Fibroblast of skin of scalp (primary cell): ENCODE measurements around the gene FAM184B.
A peak's percentile ranks its signal among the peaks of the same experiment; 100 is the strongest.
"Not testable (repeated sequence)": the region's sequence is repeated elsewhere in the genome, so short reads cannot be mapped to it uniquely, and the experiment has no call there.

Experiments used
- DNase-seq: peaks from one replicate; pipeline ENCODE4 v3.0.0-alpha.2; 2013

FAM184B gene

DNA sequence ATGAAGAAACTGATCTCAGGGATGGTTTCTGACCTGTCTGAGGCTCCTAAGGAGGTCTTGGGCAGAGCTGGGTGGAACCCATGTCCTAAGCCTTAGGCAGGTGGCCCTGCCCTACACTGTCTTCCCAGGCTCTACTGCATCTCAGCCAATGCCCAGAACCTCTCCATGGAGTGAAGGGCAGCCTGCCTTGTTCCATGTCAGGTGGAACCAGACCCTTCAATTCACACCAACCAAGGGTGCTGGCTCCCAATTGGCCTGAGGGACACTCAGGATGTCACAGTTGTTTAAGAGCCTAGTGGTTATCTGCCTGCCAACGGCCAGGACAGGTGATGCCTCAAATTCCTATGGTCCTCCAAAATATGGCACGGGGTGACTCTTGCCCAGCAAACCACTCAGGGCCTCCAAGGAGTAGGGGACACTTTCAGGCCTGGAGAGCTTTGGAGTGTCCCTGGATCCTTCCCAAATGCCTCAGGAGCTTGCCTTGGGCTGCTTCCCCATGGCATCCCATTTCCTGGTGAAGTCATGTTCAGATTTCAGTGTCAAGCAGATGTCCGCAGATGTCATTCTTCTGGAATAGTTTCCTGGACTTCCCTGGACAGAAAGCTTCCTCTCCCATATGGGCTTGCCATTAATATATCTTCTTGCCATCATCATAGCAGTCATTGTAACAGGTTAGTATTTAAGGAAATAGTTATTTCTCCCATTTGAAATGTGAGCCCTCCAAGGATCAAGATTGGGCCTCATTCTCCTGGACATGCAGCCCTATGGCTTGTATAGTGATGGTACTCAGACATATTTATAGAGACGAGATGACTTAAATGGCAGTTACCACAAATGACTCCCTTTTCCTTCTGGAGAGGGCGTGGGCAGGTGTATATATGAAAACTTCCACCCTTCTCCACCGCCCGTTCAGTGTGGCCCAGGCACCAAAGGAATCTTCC lies 99.9 kb downstream of the FAM184B start:
- DNase-seq = no peak

DNA sequence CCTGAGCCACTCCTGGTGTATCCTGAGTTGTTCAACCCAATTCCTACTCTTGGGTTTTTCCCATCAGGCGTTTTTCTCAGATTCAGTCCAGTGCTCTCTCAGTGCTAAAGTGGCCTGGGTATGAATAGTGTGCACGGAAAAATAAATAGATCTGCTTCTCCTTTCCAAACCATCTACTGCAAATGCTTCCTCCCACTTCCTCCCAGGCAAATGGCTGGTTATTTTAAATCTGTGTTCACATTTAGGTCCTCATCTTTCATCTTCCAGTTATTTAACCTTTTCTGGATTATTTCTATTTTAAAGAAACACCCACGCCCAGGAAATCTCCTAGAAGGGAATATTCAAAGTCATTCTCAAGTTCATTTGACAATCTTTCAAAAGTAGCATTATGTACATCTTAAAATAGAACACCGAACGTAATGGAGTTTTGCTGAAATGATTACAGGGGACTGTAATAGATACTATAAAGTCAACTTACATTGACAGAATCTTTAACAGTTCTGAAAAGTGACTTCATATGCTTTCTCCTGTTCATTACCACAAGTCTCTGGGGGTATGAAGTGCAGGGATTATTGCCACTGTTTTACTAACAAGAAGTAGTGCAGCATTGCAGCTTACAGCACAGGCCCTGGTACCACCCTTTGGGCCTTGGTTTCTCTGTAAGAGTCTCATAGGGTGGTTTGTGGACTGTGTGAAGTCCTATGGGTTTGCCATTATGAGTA lies 100.7 kb downstream of the FAM184B start:
- DNase-seq = no peak

DNA sequence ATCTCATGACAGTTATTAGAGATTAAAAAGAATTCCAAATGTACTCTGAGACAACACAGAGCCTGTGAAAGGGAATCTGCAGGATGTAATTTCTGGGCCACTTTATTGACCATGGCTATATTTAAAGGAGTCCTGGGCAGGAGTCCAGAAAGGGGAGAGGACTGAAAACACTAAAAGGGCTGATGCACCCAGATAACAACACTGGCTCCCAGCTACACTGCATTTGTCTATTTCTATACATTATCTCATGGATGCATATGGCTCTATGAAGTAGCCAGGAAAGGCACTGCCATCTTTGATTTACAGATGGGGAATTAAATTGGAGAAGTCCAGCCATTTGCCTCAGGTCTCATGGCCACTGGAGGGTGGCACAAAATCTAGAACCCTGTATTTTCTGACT lies 111.0 kb downstream of the FAM184B start:
- no peak for DNase-seq

DNA sequence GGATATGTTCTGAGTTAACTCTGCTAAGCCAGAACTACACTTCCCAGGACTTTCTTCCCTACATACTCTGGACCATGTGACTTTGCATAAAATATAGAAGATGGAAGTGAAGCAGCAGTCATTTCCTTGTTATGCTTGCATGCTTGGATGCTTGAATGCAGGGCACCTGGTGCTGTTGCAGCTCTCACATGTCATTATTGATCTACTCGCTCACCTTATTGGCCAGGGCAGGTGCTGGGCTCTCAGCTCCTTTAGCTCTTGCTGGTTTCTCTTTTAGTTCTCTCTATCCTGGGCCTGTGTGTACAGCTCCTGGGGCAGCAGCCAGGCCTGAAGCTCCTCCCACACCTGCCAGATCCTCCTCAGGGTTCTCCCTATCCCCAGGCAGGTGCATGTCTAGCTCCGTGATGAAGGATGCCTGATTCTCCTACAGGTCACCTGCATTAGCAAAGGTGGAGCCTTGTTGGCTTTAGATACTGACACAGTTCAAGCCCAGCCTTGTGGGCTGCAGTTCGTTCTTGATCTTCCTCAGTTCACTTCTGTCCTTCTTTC lies 113.7 kb downstream of the FAM184B start:
- DNase-seq = no peak

DNA sequence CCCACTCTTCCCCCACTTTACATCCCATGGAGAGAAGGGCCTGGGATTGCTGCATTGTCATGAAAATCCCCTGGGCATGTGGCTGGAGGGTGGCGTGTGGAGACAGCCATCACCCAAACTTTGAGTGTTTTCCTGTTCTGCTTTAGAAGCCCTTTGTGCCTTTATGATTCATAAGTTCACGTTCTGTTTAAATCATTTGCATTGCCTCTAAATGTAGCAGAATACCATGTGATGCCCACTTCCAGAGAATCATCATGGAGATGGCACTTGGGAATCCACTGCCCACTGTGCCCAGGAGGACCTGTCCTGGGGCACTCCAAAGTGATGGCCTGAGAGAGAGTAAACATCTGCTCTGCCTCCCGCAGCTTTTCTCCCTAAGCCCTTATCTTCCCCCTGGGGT lies 114.2 kb downstream of the FAM184B start:
- DNase-seq = no peak

DNA sequence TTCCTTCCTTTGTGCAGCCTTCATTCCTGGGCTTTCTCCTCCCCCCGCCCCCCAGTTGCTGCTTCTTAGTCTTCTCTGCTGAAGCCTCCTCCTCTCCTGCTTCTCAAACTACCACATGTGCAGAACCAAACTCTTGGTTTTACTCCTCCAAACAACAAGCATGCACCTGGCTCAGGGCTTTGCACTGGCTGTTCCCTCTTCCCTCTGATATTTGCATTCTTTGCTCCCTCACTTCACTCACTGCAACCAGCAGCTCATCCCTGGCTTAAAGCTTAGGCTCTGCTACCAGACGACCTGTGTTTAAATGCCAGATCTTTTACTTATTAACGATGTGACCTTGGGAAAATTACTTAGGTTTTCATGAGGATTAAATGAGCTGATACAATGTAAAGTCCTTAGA lies 115.6 kb downstream of the FAM184B start:
- no peak for DNase-seq

DNA sequence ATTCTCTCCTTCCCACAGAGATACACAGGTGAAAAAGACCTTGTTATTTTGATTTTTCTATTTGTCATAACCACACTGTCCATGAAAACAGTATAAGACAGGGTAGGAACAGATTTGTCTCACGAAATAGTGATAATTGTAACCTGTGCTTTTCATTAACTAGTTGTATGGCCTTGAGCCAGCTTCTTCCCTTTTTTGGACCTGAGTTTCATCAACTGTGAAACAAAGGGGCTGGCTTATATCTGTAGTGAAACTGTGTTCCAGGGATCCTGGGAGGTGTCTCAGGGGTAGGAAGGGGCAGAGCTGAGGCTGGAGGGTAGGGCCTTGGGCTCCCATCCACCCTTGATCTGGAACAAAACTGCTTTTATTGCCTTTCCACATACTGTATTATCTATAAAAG lies 116.1 kb downstream of the FAM184B start:
- no peak for DNase-seq

DNA sequence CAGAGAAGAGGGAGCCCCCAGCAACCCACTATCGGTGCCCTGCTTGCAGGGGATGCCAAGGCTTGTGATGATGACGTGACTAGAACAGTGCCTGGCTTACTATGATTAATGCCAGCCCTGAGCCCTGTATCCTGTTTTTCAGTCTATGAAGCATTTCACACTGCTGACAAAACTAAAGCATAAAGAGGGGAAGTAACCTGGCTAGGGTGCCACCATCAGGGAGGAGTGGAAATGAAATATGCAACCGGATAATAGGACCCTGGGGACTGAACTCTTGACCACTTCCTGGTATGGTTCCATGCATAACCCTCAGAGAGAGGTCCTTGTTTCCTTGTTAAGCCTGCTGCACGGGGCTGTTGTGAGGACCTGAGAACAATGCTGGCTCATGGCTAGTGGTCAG lies 116.7 kb downstream of the FAM184B start:
- DNase-seq = peak; percentile 12

DNA sequence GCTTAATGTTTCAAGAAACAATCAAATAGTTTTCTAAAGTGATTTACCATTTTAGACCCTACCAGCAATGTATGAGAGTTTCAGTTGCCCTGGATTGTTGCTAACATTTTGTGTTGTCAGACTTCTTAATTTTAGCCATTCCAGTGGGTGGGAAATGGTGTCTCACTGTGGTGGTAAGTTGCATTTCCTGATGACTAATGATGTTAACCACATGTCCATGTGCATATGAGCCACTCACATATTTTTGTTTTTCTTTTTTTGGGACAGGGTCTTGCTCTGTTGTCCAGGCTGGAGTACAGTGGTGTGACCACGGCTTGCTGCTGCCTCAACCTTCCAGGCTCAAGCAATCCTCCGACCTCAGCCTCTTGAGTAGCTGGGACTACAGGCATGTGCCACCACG lies 118.7 kb downstream of the FAM184B start:
- DNase-seq = peak; percentile 40

DNA sequence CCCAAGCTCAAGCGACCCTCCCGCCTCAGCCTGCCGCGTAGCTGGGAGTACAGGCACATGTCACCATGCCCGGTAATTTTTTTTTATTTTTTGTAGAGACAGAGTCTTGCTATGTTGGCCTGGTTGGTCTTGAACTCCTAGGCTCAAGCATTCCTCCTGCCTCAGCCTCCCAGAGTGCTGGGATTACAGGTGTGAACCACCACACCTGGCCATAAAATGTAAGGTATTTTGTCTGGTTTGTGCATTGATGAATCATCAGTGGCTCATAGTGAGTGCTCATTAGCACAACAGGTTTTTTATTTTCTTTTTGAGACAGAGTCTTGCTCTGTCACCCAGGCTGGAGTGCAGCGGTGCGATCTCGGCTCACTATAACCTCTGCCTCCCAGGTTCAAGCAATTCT lies 122.2 kb downstream of the FAM184B start:
- not testable (repeated sequence) for DNase-seq

DNA sequence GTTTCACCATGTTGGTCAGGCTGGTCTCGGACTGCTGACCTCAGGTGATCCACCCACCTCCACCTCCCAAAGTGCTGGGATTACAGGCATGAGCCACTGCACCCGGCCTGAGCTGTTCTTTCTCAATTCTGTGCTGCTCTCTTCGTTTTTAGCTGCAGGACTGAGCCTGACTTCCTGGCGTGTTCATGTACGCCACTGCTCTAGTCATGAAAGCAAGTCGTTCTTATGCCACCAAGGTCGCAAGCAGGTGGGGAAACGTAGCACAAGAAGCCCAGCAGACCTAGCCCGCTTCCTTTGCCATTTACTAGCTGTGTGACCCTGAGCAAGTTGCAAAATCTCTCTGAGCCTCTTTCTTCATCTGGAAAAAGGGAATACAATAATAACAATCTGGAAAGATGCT lies 123.6 kb downstream of the FAM184B start:
- DNase-seq = no peak

DNA sequence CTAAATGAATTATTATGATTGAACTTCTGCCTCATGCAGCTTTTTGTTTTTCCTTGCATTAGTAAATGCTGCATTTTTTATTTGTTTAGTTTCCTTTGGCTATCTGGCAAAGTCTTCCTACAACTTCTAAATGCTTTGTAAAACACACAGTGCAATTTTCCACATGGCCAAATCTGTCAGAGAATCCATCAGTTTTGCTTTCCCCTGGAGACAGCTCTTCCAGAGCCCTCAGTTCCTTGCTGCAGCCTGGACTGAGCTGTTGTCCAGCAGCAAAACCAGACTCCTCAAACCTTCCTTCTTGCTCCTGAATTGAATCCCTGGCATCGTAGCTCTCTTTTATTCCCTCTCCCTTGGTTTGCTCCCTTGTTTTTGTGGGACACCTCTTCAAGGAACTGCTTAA lies 124.3 kb downstream of the FAM184B start:
- no peak for DNase-seq

DNA sequence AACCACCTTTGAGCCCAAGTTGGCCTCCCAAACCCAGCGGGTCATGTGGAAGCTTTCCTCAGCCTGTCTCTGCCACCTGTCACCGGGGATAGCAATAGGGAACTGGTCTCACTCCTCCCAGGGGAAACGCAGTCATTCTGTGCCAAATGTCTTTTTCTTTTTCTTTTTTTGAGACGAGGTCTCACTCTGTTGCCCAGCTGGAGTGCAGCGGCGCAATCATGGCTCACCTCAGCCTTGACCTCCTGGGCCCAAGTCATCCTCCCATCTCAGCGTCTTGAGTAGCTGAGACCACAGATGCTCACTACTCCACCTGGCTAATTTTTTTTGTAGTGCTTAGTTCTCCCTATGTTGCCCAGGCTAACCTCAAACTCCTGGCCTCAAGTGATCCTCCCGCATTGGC lies 126.7 kb downstream of the FAM184B start:
- no peak for DNase-seq

DNA sequence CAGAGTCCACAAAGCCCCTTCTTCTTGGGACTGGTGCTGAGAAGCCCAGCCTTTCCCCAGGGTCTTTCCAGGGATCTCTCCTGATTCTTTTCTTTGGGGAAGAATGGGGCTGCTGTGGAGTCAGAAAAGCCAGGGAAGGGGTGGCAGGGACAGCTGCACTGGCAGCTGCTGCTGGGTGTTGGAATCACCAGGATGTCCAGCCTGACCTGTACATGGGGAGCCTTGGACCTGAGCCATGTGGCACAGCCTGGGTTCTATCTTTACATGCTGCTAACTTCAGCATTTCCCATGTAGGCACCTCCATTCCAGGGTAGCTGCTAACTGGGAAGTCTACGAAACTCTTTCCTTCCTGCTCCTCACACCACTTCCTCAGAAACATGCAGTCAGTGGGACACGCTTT lies 131.0 kb downstream of the FAM184B start:
- no peak for DNase-seq

DNA sequence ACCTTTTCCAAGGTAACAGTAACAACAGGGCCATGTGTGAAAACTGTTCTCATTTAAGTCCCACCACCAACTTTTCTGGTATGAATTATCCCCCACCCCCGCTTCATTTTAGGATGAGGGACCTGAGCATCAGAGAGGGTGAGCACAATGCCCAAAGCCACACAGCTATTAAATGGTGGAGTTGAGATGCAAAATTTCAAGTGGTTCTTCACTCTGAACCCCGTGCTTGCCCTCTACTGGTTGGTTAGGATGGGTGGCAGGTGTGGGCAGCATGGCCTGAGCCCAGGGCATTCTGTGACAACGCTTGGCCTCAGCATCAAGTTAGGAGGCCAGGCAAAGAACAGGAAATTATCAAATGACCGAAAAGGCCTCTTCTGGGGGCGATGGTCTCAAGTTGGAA lies 133.5 kb downstream of the FAM184B start:
- no peak for DNase-seq

DNA sequence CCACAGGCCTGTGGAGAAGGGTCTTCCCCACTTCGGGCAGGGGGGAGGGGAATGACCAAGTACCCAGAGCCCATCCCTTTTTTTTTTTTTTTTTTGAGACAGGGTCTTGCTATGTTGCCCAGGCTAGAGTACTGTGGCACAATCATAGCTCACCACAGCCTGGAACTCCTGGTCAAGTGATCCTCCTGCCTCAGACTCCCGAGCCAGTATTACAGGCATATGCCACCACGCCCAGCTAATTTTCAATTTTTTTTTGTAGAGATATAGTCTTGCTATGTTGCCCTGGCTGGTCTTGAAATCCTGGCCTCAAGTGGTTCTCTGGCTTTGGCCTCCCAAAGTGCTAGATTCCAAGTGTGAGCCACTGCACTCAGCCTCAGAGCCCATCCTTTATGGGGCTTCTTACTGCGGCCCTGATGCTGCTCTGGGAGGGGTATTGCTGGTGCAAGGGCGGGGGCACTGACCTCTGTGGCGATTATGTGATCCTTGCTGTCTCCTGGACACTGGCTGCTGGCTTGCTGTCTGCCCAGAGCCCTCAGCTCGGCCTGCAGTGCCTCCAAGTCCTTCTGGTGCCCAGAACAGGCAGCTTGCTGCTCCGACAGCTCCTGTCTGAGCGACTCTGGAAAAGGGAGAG lies 134.1 kb downstream of the FAM184B start:
- no peak for DNase-seq

DNA sequence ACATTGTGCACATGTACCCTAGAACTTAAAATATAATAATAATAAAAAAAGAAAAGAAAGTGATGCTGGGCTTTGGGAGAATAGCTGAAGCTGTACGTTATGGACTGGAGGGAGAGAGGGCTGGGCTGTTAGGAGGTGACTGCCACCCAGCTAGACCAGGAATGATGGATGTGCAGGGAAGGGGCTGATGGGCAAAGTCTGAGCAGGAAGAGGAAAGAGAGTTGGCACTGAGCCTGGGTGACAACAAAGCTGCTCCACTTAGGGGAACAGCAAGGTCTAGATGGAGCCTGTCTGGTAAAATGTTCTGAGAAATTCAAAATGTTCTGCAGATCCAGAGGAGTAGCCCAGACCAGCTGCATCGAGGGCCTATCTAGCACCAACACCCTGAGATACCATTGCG lies 134.7 kb downstream of the FAM184B start:
- no peak for DNase-seq

DNA sequence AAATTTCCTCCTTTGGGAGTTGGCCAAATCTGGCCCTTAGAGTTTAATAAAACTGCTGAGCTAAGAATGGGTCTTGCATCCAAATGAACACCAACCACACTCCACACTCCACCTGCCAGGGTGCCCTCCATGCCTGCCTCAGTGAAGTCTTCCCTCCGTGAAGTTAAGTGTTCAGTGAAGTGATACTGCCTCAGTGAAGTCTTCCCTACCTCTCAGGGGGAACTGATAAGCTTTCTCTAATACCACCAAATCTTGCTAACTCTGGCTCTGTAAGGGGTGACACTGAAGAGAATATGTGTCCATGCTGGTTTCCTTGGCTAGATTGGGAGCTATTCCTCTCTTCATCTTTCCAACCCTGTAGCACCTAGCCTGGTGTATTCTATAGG lies 139.0 kb downstream of the FAM184B start:
- no peak for DNase-seq

DNA sequence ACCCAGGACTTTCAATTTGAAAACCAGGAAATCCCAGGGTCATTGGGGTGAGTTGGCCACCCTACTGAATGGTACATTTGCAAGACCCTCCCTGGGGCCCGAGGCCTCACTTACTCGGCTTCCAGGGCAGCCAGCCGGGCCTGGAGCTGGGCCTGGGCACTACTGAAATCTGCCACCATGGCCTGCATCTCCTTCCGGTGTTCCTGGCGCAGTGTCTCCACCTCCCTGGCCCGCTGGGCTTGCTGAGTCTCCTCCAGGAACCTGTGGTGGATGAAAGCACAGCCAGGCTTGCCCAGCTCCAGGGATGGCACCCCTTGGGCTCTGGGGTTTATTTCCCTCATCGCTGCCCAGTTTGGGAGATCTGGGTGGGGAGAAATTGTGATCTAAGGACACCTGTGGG lies 142.3 kb downstream of the FAM184B start:
- no peak for DNase-seq

DNA sequence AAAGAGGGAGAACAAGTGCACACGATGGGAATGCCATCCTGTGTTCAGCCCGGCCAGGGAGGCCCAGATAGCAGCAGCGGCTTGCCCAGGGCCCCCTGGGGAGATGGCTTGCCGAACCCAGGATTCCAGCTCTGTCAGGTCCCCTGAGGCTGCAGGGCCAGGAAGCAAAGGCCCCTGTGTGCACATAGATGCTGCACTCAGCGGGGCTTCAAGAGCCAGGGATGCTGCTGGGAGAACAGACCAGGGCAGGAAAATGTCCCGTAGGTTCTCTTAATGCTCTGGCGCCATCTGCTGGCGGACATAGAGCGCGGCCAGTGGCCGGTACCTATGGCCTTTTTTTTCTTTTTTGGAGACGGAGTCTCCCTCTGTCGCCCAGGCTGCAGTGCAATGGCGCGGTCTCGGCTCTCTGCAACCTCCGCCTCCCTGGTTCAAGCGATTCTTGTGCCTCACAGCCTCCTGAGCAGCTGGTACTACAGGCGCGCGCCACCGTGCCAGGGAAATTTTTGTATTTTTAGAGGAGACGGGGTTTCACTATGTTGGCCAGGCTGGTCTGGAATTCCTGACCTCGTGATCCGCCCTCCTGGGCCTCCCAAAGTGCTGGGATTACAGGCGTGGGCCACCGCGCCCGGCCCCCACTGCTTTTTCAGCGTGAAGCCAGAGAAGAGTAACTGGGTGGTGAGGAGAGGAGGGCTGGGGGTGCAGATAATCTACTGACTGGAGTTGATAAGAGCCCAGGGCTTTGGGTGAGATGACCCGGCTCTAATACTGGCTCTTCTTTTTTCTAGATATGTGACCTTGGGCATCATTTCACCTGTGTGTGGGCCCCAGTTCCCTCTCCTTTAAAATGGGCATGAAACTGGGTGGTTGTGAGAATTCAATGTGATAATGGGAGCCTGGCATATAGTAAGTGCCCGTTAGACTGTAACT lies 144.5 kb downstream of the FAM184B start:
- peak; percentile 73 for DNase-seq

DNA sequence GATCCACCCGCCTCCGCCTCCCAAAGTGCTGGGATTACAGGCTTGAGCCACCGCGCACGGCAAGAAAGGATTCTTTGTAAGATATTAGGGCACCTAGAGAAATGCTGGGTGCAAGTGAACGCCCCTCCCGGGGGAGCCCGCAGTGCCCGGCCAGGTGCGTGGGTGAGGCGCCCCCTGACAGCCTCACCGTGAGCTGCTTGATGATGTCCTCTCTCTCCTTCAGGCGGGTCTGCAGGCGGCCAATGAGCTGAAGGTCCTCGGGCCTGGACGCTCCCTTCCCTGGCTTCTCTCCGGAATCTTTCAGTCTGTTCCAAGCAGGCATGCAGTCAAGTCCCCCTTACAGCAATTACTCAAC lies 145.1 kb downstream of the FAM184B start:
- DNase-seq = no peak

DNA sequence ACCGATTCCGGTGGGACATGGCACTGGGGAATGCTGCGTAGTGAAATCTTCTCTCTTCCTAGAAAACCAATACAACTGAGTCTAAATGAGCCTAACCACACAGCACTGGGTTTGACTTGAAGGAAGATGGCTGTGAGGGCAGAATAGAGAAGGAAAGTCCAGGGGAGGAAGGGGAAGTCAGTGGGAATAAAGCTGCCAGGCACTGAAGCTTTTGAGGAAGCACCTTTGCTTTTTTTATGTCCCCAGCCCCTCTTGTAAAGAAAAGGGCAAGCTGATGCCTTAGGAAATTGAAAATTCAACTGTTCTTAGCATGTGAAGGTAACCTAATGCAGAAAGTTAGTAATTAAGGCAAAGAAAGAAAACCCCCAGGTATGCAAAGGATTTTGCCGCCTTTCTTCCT lies 146.4 kb downstream of the FAM184B start:
- DNase-seq = no peak
